Naive thymus-derived CD8-positive, alpha-beta T cell (primary cell): ENCODE results near the gene ANKZF1. TPM values are rescaled to one million over a fixed set of nuclear protein-coding genes. Genes with fewer than 3 reads are reported as not detected.

Experiments used
- ATAC-seq, 2 donors: fragments of 150-1000 bp; cut with Tn5 transposase in 1 of 2; sonication (Bioruptor Pico), chemical (Tn5 transposase) in 1 of 2; 1 replicate in 1 of 2; 2 replicates in 1 of 2; pipeline ENCODE4 v1.10.0; 2021; ENCODE audit warnings: mild to moderate bottlenecking in 2 of 2, moderate library complexity in 2 of 2
- POLR2A ChIA-PET: fragments of 350-600 bp; sonication (Branson Sonifier 250); formaldehyde crosslinking; loops from one replicate; lab custom pipeline; 2021; ENCODE audit warnings: antibody characterized with exemption; lab: Charles Lee
- DNase-seq, 10 donors: peaks; one replicate each; pipeline versions ENCODE4 v3.0.0 to v3.0.0-alpha.2; 2020 to 2022
- H3K27ac Mint-ChIP-seq, 10 donors: one replicate each; pipeline ENCODE4 v1.8.0; 2020 to 2022; ENCODE audit warnings: mild to moderate bottlenecking in 10 of 10, mixed read lengths in 10 of 10, moderate library complexity in 4 of 10, inconsistent platforms in 1 of 10
- H3K27me3 Mint-ChIP-seq, 5 donors: one replicate each; pipeline ENCODE4 v1.8.0; 2021 to 2022; ENCODE audit warnings: mixed read lengths in 5 of 5
- H3K36me3 Mint-ChIP-seq, 3 donors: one replicate each; pipeline ENCODE4 v1.8.0; 2020 to 2022; ENCODE audit warnings: mixed read lengths in 3 of 3, mild to moderate bottlenecking in 2 of 3, inconsistent platforms in 1 of 3
- H3K4me1 Mint-ChIP-seq, 4 donors: one replicate each; pipeline ENCODE4 v1.8.0; 2021 to 2022; ENCODE audit warnings: mixed read lengths in 4 of 4
- H3K4me3 Mint-ChIP-seq, 10 donors: one replicate each; pipeline ENCODE4 v1.8.0; 2020 to 2022; ENCODE audit warnings: mild to moderate bottlenecking in 10 of 10, mixed read lengths in 10 of 10, moderate library complexity in 6 of 10, inconsistent platforms in 1 of 10
- H3K9me3 Mint-ChIP-seq, 9 donors: one replicate each; pipeline ENCODE4 v1.8.0; 2020 to 2022; ENCODE audit warnings: mixed read lengths in 9 of 9, mild to moderate bottlenecking in 3 of 9, inconsistent platforms in 1 of 9, moderate library complexity in 1 of 9
- polyA plus RNA-seq, 3 donors: library from polyadenylated mRNA; unstranded; fragments of 300-500 nt; fragmentation: Illumina TruSeq; gene quantifications; one replicate each; pipeline ENCODE4 v1.2.3, GENCODE V29; 2021
- total RNA-seq, 8 experiments: library from RNA in 2 of 8; stranded (reverse) in 2 of 8; gene quantifications; one replicate each; pipeline ENCODE4 v1.2.3 and lab custom pipeline; 2021 to 2026

Gene ANKZF1
- total and polyA plus RNA-seq, 5 experiments from 2014 or later: 23.8 to 278 (median 46.2) TPM

DNA sequence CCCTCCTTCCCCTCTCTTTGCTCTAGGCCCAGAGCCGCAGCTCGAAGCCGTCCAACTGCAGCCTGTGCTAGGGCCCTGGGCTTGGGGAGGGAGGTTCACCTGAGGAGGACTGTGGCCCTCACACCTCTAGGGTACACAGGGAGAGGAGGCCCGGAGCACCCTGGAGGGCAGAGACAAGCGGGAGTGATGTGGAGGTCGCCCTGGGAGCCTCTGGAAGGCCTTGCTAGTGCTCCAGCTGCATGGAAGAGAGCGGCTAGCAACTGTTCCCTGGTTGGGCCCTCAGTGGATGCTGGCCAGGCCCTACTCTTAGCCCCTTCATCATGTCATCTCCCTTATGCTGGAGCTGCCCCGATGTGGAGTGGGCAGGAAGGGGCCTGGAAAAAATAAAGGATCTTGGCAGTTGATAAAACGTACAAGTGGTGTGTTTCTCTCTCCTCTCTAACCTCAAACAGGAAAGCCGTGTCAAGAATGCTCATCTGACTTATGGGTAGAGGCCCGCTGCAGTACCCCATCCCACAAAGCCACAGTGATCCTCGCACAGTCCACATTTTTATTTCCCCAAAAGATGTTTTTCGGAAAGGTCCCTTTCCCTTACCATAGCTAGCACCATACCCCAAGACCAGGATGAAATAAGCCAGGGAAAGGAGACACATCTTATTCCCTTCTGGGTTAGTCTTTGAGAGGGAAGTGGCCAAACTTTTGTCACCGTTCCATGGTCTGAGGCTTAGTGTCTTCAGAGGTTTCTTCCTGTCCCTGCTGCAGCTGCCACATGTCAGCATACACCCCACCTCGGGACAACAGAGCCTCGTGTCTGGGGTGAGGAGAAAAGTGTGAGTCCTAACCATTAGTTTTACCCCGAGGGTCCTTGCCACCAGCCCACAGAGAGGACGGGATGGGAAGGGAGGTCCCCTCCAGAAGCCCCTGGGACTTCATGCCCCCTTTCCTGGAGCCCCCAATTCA is 20.1 kb upstream of the ANKZF1 start:
- ATAC-seq (no peak), DNase-seq (peak in 1 of 10 donors; percentile 58)
- Mint-ChIP-seq H3K9me3 (peaks cover 0 to under 1% (median 0%) of the 10 kb centered on the region in 9 donors), H3K36me3 (peaks cover 0 to 25% (median 3%) of the 10 kb centered on the region in 3 donors), H3K27ac (peak overlapping the region; percentile 84 to 98 (median 92)), H3K27me3 (no peaks in the 10 kb centered on the region), H3K4me1 (peaks cover 18 to 60% (median 53%) of the 10 kb centered on the region in 4 donors), H3K4me3 (peak overlapping the region in 9 of 10 donors; percentile 30 to 96 (median 66))
- POLR2A ChIA-PET: interaction anchor here (0.6 to 23.9 kb wide), 8 partner anchors 8 to 61 kb away, joined by 3 to 674 read pairs (median 16); partner anchors contain the start of genes ABCB6, ANKZF1, ATG9A and CNPPD1

DNA sequence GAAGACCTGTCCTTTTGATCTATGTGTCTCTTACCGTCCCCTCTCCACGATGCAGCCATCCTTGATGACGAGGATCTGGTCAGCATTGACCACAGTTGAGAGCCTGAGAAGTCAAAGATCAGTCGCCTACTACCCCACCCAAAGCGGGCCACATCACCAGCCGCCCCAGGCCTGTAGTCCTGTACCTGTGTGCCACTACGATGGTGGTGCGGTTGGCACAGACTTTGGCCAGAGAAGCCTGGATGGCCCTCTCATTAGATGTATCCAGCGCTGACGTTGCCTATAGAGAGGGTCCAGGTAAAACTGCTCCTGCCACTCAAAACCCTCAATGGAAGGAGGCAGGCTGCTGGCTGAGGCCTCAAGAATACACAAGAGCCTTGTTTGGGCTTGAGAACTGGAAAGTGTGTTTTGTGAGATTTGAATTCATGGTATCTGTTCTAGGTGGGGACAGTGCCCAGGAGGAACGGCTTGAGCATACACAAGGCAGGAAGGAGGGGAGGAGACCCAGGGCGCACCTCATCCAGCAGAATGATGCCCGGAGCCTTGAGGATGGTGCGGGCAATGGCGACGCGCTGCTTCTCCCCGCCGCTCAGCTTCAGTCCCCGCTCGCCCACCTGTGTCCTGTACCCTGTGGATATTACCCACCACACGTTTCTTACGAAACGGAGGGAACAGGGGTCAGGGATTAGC is 19.3 kb upstream of the ANKZF1 start:
- H3K36me3 Mint-ChIP-seq: peaks cover 0 to 30% (median 3%) of the 10 kb centered on the region in 3 donors
- ATAC-seq (no peak), DNase-seq (peak in 1 of 10 donors; percentile 47)
- H3K4me1 Mint-ChIP-seq: peaks cover 18 to 59% (median 51%) of the 10 kb centered on the region in 4 donors
- H3K27ac Mint-ChIP-seq: peak overlapping the region; percentile 79 to 98 (median 92)
- POLR2A ChIA-PET: interaction anchor here (1.4 to 23.9 kb wide), 6 partner anchors 8 to 51 kb away, joined by 3 to 674 read pairs (median 28); partner anchors contain the start of genes ABCB6, ANKZF1, ATG9A and CNPPD1
- peak overlapping the region in 5 of 10 donors; percentile 49 to 93 (median 71) for H3K4me3 Mint-ChIP-seq
- H3K27me3 Mint-ChIP-seq: no peaks in the 10 kb centered on the region
- H3K9me3 Mint-ChIP-seq: no peaks in the 10 kb centered on the region

DNA sequence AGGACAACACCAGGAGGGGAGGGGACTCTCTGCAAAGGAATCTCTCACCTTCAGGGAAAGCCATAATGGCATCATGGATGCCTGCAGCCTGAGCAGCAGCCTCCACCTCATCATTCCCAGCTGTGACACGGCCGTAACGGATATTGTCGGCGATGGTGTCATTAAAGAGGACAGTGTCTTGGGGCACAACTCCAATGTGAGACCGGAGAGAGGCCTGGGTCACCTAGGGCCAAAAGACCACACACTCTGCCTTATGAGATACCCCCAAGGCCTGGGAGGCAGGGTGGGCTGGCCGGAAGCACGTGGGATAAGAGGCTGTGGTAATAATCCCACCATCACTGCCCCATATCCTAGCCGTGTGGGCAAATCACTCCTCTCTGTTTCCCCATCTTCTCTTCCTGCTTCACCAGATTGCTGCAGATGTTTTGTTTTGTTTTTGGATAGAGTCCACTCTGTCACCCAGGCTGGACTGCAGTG is 18.7 kb upstream of the ANKZF1 start:
- DNase-seq (peak in 1 of 10 donors; percentile 37), ATAC-seq (no peak)
- Mint-ChIP-seq H3K27ac (peak overlapping the region; percentile 87 to 98 (median 95)), H3K36me3 (peaks cover 0 to 30% (median 3%) of the 10 kb centered on the region in 3 donors), H3K4me1 (peaks cover 20 to 57% (median 50%) of the 10 kb centered on the region in 4 donors), H3K4me3 (peak overlapping the region in 9 of 10 donors; percentile 63 to 85 (median 72)), H3K9me3 (no peaks in the 10 kb centered on the region), H3K27me3 (no peaks in the 10 kb centered on the region)
- POLR2A ChIA-PET: interaction anchor here (0.9 to 23.9 kb wide), 10 partner anchors 13 to 84 kb away, joined by 3 to 674 read pairs (median 6); partner anchors contain the start of genes ANKZF1, ATG9A, CNPPD1 and GLB1L

DNA sequence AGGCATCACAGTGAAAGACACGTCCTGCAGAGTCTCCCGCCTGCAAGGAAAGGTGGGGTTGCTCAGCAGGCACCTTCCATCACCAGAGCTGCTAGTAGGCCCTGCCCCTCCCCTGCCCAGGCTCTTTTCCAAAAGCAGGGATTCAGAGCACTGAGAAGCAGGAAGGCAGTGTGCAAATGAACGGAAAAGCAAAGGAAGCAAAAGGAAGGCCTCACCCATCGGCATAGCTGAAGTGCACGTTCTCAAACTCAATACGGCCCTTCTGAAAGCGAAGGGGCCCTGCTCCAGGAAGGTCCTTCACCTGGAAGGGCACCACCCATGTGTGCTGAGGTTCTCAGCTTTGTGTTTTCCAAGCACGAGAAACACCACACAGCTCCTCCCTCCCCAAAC is 16.6 kb upstream of the ANKZF1 start:
- Mint-ChIP-seq H3K36me3 (peaks cover 0 to 26% (median 3%) of the 10 kb centered on the region in 3 donors), H3K4me3 (no peak overlapping the region), H3K4me1 (peaks cover 24 to 55% (median 47%) of the 10 kb centered on the region in 4 donors), H3K9me3 (no peaks in the 10 kb centered on the region), H3K27ac (peak overlapping the region in 2 of 10 donors; percentile 22 to 79), H3K27me3 (no peaks in the 10 kb centered on the region)
- ATAC-seq: no peak
- POLR2A ChIA-PET: interaction anchor here (1.4 to 23.9 kb wide), 6 partner anchors 32 to 66 kb away, joined by 3 to 674 read pairs (median 18); partner anchors contain the start of genes CNPPD1, DNAJB2, GLB1L and NHEJ1
- DNase-seq: peak in 1 of 10 donors; percentile 38

DNA sequence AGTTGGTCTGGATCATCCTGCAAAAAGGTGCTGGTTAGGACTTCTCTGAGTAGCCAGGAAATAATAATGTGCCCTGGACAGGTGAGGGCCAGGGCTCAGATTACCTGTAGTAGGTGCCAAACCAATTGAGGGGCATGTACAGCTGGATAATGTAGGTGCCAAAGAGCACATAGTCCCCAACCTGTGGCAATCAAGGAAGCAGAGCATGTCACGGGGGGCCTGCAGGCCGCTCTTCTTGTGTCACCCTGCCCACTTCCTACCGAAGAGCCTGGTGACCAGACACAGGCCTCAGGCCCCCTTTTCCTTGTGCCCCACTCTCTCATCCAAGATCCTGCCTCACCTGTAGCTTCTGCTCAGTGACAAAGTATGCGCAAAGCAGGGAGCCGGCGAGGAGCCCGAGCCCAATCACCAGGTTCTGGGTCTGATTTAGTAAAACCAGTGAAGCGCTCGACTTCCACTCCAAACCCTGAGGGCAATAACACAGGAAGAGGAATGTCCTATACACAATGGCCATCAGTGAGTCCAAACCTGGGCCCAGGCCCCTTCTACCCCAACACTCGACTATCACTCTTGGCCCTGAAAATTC is 16.0 kb upstream of the ANKZF1 start:
- POLR2A ChIA-PET: interaction anchor here (1.4 to 23.9 kb wide), 5 partner anchors 31 to 65 kb away, joined by 3 to 674 read pairs (median 10); partner anchors contain the start of genes CNPPD1, DNAJB2, GLB1L and NHEJ1
- H3K36me3 Mint-ChIP-seq: peaks cover 0 to 20% (median 0%) of the 10 kb centered on the region in 3 donors
- H3K4me1 Mint-ChIP-seq: peaks cover 21 to 50% (median 44%) of the 10 kb centered on the region in 4 donors
- no peaks in the 10 kb centered on the region for H3K9me3 Mint-ChIP-seq
- peak overlapping the region in 2 of 10 donors; percentile 22 to 79 for H3K27ac Mint-ChIP-seq
- ATAC-seq (no peak), DNase-seq (no peak)
- H3K4me3 Mint-ChIP-seq: peak overlapping the region in 1 of 10 donors; percentile 41
- no peaks in the 10 kb centered on the region for H3K27me3 Mint-ChIP-seq

DNA sequence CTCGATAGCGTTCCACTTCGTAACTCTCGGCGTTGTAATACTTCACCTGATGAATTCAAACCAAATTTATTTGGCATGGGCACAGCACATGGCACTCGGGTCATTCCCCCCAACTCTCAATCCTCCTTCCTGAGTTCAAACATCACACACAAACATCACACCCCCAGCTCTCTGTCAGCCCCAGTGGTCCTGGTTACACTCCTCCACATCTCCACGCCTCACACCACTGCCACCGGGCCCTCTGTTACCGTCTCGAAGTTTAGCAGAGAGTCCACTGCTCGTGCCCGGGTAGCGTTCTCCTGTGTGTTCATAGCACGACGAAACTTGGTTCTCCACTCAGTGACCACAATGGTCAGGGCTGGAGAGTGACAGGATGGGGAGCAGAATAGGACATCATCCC is 15.5 kb upstream of the ANKZF1 start:
- POLR2A ChIA-PET: interaction anchor here (1.1 to 23.9 kb wide), 6 partner anchors 8 to 65 kb away, joined by 3 to 674 read pairs (median 8); partner anchors contain the start of genes CNPPD1, DNAJB2, GLB1L and NHEJ1
- Mint-ChIP-seq H3K4me1 (peaks cover 21 to 48% (median 40%) of the 10 kb centered on the region in 4 donors), H3K27me3 (no peaks in the 10 kb centered on the region), H3K27ac (peak overlapping the region in 1 of 10 donors; percentile 68), H3K4me3 (no peak overlapping the region), H3K9me3 (no peaks in the 10 kb centered on the region), H3K36me3 (peaks cover 0 to 15% (median 0%) of the 10 kb centered on the region in 3 donors)
- ATAC-seq (no peak), DNase-seq (no peak)

DNA sequence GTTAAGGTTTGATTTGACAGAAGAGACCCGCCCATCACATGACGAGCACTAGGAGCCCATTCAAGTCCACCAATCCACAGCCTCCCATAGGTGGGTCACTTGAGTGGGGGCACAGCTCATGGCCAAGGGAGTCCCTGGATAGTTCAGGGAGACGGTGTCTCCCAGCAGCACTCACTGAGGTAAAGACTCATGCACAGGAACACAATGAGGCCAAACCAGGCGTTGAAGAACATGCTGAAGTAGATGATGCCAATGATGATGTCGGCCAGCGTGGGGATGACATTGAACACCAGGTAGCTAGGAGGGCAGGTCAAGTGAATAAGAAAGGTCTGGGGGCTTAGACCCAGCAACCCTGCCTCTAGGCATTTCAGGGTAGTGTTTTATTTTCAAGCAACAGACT is 14.8 kb upstream of the ANKZF1 start:
- peaks cover 20 to 48% (median 39%) of the 10 kb centered on the region in 4 donors for H3K4me1 Mint-ChIP-seq
- no peak for ATAC-seq
- H3K27me3 Mint-ChIP-seq: no peaks in the 10 kb centered on the region
- POLR2A ChIA-PET: interaction anchor here (1.1 to 9.9 kb wide), 5 partner anchors 9 to 64 kb away, joined by 3 to 134 read pairs (median 10); partner anchors contain the start of genes CNPPD1, DNAJB2, NHEJ1 and TUBA4A
- H3K4me3 Mint-ChIP-seq: no peak overlapping the region
- H3K9me3 Mint-ChIP-seq: no peaks in the 10 kb centered on the region
- H3K27ac Mint-ChIP-seq: peak overlapping the region in 1 of 10 donors; percentile 27
- H3K36me3 Mint-ChIP-seq: peaks cover 0 to 12% (median 0%) of the 10 kb centered on the region in 3 donors
- DNase-seq: no peak

DNA sequence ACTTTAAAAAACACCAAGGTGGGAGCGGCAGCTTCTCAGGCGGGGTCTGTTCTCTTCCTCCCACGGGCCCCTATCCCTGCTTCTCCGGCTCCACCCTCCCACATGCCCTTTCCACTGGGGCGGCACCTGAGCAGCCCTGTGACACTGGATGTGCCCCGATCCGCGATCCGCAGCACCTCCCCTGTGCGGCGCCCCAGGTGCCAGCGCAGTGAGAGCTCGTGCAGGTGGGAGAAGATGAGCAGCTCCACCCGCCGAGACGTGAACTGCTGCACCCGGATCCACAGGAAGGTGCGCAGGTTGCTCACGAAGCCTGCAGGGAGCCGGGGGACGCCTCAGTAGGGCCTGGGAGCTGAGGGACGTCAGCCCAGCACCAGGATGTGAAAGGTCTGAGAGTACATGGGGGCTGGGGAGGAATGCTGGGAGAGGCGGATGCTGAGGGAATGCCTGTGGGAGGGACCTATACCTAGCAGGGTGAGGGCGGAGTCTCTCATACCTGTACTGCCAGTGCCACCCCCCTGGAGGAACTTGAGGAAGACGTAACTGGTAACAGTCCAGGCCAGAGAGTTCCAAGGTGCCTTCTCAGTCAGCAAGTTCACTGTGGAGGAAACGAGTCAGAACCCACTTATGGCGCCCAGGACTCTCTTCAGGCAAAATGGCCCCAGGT is 13.6 kb upstream of the ANKZF1 start:
- Mint-ChIP-seq H3K4me1 (peaks cover 17 to 40% (median 31%) of the 10 kb centered on the region in 4 donors), H3K27ac (peak overlapping the region in 2 of 10 donors; percentile 8 to 14), H3K27me3 (no peaks in the 10 kb centered on the region), H3K4me3 (peak overlapping the region in 1 of 10 donors; percentile 20), H3K9me3 (no peaks in the 10 kb centered on the region), H3K36me3 (peaks cover 0 to 21% (median 1%) of the 10 kb centered on the region in 3 donors)
- POLR2A ChIA-PET: interaction anchor here (0.9 to 5.0 kb wide), 5 partner anchors 8 to 39 kb away, joined by 3 to 50 read pairs (median 18); partner anchors contain the start of genes ANKZF1, ATG9A, CNPPD1 and TUBA4A
- peak in 1 of 10 donors; percentile 51 for DNase-seq
- no peak for ATAC-seq

DNA sequence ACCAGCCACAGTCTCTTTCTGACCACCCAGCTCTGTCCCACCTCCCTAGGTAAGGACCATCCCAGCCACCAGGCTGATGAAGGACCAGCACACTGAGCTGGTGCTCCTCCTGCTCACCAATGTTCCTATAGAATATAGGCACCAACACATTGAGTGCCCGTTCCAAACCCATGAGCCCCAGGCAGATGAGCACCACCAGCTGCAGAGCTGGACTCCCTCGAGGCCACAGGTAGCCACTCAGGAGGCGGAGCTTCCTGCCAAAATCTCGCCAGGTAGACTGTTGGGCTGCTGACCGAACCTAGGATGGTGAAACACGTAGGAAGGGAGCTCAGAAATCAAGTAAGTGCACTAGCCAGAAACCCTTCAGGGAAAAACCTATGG is 13.1 kb upstream of the ANKZF1 start:
- H3K4me1 Mint-ChIP-seq: peaks cover 15 to 38% (median 26%) of the 10 kb centered on the region in 4 donors
- H3K27ac Mint-ChIP-seq: peak overlapping the region in 2 of 10 donors; percentile 20 to 47
- peaks cover 0 to 25% (median 4%) of the 10 kb centered on the region in 3 donors for H3K36me3 Mint-ChIP-seq
- ATAC-seq (no peak), DNase-seq (no peak)
- POLR2A ChIA-PET: interaction anchor here (0.9 to 5.0 kb wide), 5 partner anchors 9 to 40 kb away, joined by 3 to 50 read pairs (median 18); partner anchors contain the start of genes ANKZF1, ATG9A, CNPPD1 and TUBA4A
- no peaks in the 10 kb centered on the region for H3K27me3 Mint-ChIP-seq
- no peaks in the 10 kb centered on the region for H3K9me3 Mint-ChIP-seq
- peak overlapping the region in 3 of 10 donors; percentile 12 to 40 (median 20) for H3K4me3 Mint-ChIP-seq

DNA sequence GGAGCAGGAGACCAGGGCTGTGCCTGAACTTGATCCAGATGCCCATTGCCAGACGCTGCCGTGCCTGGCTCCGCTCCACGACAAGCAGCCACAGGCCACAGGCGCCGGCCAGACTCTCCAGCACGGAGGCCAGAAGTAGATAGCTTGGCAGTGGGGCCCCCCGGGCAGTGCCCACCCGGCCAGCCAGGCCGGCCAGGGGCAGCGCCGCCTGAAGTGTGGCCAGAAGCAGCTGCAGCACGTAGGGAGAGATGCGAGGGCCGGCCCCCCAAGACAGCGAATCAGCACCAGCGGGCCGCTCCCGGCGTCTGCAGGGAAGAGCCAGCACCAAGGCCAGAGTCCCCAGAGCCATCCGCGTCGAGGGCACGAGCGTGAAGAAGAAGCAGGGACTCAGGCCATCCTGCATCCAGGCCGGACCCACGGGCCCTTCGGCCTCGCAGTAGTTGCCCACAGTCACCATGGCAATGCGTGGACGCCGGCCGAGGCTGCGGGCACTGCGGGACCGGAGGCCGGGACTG is 11.3 kb upstream of the ANKZF1 start:
- POLR2A ChIA-PET: interaction anchor here (0.6 to 5.0 kb wide), 11 partner anchors 10 to 964 kb away, joined by 3 to 62 read pairs (median 6); partner anchors contain the start of genes ANKZF1, ATG9A, CNPPD1 and DNPEP
- ATAC-seq: peak; percentile 49 to 52
- Mint-ChIP-seq H3K4me1 (peaks cover 17 to 31% (median 26%) of the 10 kb centered on the region in 4 donors), H3K36me3 (peaks cover 0 to 42% (median 6%) of the 10 kb centered on the region in 3 donors), H3K9me3 (no peaks in the 10 kb centered on the region), H3K27me3 (no peaks in the 10 kb centered on the region), H3K27ac (peak overlapping the region; percentile 17 to 87 (median 74)), H3K4me3 (peak overlapping the region; percentile 75 to 91 (median 82))
- peak in 2 of 10 donors; percentile 21 to 33 for DNase-seq
